Measurements from ENCODE around the gene GEMIN4. TPM values are rescaled to one million over a fixed set of nuclear protein-coding genes. Genes with fewer than 3 reads are reported as not detected.
A peak's percentile ranks its signal among the peaks of the same experiment; 100 is the strongest.

The GEMIN4 gene
- polyA plus RNA-seq (2012; rRNA removed), result 10.7 and 12.5 TPM in 2 replicates
- polyA plus RNA-seq (2012; cell fraction: cytosol; rRNA removed), result 5.6 and 8.4 TPM in 2 replicates
- 13.3 and 15.9 TPM in 2 replicates for polyA plus RNA-seq (2012; cell fraction: nucleus; rRNA removed)

GRCh38 chr17:752002-752619 is at the start of gene GEMIN4:
Gene GEMIN4, minus strand, starts transcription at chr17:752264. Its CDS starts 122 bp downstream, at chr17:752142.
- Histone ChIP-seq H3K4me3 (ENCODE audit: low read depth in 2 of 2, low read length in 1 of 2) (peak within 1 kb of the TSS; percentile 77 to 84), H3K27me3 (ENCODE audit: insufficient read depth) (no peaks in the 10 kb centered on the region), H3K27ac (ENCODE audit: low read depth in 2 of 2, low read length in 1 of 2) (peak within 1 kb of the TSS in 1 of 2 experiments; percentile 62; a peak in 1 of 4 replicates), H4K20me1 (ENCODE audit: insufficient read depth) (no peaks in the 10 kb centered on the region), H3K9me3 (no peaks in the 10 kb centered on the region), H3K4me1 (ENCODE audit: control insufficient read depth in 1 of 2, insufficient read depth in 2 of 2, low read depth in 1 of 2, low read length in 1 of 2) (peaks cover 5 to 18% of the 10 kb centered on the region in 2 experiments; a peak in 2 of 4 replicates), H3F3A (replicated peaks; ENCODE audit: insufficient read depth) (peaks cover 25% of the 10 kb centered on the region), H3K9ac (peak within 1 kb of the TSS; percentile 87), H3K79me2 (ENCODE audit: insufficient read depth) (peaks cover 33% of the 10 kb centered on the region), H2AFZ (ENCODE audit: low read depth) (peak within 1 kb of the TSS; percentile 95; the same call in 1 of the 2 replicates), H3K36me3 (replicated peaks in 1 of 2; ENCODE audit: control insufficient read depth in 1 of 2, insufficient read depth in 2 of 2, low read length in 1 of 2) (peaks cover 11 to 17% of the 10 kb centered on the region in 2 experiments), H3K4me2 (peak within 1 kb of the TSS; percentile 95), H3K9me2 (no peaks in the 10 kb centered on the region)
- DNase-seq, result peak; percentile 99
- TF ChIP-seq POLR2AphosphoS5 (IDR thresholded peaks at IDR 0.05; ENCODE audit: low read depth, low read length) (peak; percentile 69), FOXJ3 (CRISPR knock-in tag; IDR thresholded peaks at IDR 0.05) (peak; percentile 54; the same call in 1 of the 2 replicates), TCF12 (IDR thresholded peaks at IDR 0.05) (no peak), TAF1 (IDR thresholded peaks at IDR 0.05; ENCODE audit: borderline replicate concordance, low read depth, low read length) (peak; percentile 58; the same call in 1 of the 2 replicates), GABPA (IDR thresholded peaks at IDR 0.05; ENCODE audit: low read depth) (no peak), FOXM1 (IDR thresholded peaks at IDR 0.05; ENCODE audit: low read depth) (no peak), SIN3A (IDR thresholded peaks at IDR 0.05; ENCODE audit: borderline replicate concordance, low read depth, low read length) (peak; percentile 74; the same call in 1 of the 2 replicates), RFX5 (IDR thresholded peaks at IDR 0.05; ENCODE audit: low read length) (no peak), CHD2 (IDR thresholded peaks at IDR 0.05; ENCODE audit: low read length, partially characterized antibody) (peak; percentile 76), MXI1 (IDR thresholded peaks at IDR 0.05; ENCODE audit: low read depth, low read length) (peak; percentile 74), SMC3 (IDR thresholded peaks at IDR 0.05; ENCODE audit: low read depth, low read length) (peak; percentile 47), NRF1 (IDR thresholded peaks at IDR 0.05; ENCODE audit: low read depth, low read length) (peak; percentile 80), RAD21 (IDR thresholded peaks at IDR 0.05; ENCODE audit: low read length) (peak; percentile 46), EZH2phosphoT487 (IDR thresholded peaks at IDR 0.05; ENCODE audit: borderline replicate concordance, low read depth) (no peak), PBX3 (IDR thresholded peaks at IDR 0.05) (0 out of 2 replicates have a peak, but pooled peaks have one; percentile 4), ELF1 (IDR thresholded peaks at IDR 0.05) (peak; percentile 67), FOSL2 (IDR thresholded peaks at IDR 0.05; ENCODE audit: borderline replicate concordance, low read depth) (no peak)
- TF ChIP-seq, protein P1, sequence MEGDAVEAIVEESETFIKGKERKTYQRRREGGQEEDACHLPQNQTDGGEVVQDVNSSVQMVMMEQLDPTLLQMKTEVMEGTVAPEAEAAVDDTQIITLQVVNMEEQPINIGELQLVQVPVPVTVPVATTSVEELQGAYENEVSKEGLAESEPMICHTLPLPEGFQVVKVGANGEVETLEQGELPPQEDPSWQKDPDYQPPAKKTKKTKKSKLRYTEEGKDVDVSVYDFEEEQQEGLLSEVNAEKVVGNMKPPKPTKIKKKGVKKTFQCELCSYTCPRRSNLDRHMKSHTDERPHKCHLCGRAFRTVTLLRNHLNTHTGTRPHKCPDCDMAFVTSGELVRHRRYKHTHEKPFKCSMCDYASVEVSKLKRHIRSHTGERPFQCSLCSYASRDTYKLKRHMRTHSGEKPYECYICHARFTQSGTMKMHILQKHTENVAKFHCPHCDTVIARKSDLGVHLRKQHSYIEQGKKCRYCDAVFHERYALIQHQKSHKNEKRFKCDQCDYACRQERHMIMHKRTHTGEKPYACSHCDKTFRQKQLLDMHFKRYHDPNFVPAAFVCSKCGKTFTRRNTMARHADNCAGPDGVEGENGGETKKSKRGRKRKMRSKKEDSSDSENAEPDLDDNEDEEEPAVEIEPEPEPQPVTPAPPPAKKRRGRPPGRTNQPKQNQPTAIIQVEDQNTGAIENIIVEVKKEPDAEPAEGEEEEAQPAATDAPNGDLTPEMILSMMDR (IDR thresholded peaks at IDR 0.05), result peak; percentile 87
- TF ChIP-seq, protein P2, sequence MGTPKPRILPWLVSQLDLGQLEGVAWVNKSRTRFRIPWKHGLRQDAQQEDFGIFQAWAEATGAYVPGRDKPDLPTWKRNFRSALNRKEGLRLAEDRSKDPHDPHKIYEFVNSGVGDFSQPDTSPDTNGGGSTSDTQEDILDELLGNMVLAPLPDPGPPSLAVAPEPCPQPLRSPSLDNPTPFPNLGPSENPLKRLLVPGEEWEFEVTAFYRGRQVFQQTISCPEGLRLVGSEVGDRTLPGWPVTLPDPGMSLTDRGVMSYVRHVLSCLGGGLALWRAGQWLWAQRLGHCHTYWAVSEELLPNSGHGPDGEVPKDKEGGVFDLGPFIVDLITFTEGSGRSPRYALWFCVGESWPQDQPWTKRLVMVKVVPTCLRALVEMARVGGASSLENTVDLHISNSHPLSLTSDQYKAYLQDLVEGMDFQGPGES (IDR thresholded peaks at IDR 0.05; ENCODE audit: low read depth, low read length), result no peak
- TF ChIP-seq, protein P3, sequence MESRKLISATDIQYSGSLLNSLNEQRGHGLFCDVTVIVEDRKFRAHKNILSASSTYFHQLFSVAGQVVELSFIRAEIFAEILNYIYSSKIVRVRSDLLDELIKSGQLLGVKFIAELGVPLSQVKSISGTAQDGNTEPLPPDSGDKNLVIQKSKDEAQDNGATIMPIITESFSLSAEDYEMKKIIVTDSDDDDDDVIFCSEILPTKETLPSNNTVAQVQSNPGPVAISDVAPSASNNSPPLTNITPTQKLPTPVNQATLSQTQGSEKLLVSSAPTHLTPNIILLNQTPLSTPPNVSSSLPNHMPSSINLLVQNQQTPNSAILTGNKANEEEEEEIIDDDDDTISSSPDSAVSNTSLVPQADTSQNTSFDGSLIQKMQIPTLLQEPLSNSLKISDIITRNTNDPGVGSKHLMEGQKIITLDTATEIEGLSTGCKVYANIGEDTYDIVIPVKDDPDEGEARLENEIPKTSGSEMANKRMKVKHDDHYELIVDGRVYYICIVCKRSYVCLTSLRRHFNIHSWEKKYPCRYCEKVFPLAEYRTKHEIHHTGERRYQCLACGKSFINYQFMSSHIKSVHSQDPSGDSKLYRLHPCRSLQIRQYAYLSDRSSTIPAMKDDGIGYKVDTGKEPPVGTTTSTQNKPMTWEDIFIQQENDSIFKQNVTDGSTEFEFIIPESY (IDR thresholded peaks at IDR 0.05; ENCODE audit: borderline replicate concordance, low read depth), result no peak
- ChIA-PET POLR2A (interaction anchor here (0.8 to 1.0 kb wide), 2 partner anchors 19 to 30 kb away, joined by 3 to 4 read pairs; partner anchors contain the start of genes GLOD4 and MRM3), CTCF (interaction anchor here (0.7 to 2.5 kb wide), 15 partner anchors 9 to 340 kb away, joined by 3 to 13 read pairs (median 4); partner anchors contain the start of genes GLOD4, MRM3, TIMM22 and VPS53)
- WGBS (ENCODE audit: low lambda C conversion rate), result 0% methylated on average over 10 of the region's 87 CpGs
